ENCODE measurements around the gene FLNB.

FLNB gene

GRCh38 chr3:58141766-58142345 is 133.6 kb downstream of the FLNB start:
- no peak for DNase-seq (ENCODE audit: low spot score)

GRCh38 chr3:58143417-58144055 is 135.3 kb downstream of the FLNB start:
- no peak for DNase-seq (ENCODE audit: low spot score)

- no peak for DNase-seq (ENCODE audit: low spot score)
Observed at GRCh38 chr3:58144478-58145325, 136.5 kb downstream of the FLNB start.

- DNase-seq (ENCODE audit: low spot score) = no peak
Observed at GRCh38 chr3:58148049-58148448, 139.8 kb downstream of the FLNB start.

GRCh38 chr3:58150130-58150809 is 142.0 kb downstream of the FLNB start:
- no peak for DNase-seq (ENCODE audit: low spot score)

GRCh38 chr3:58150810-58151199 is 142.6 kb downstream of the FLNB start:
- no peak for DNase-seq (ENCODE audit: low spot score)

GRCh38 chr3:58151637-58152036 is 143.4 kb downstream of the FLNB start:
- no peak for DNase-seq (ENCODE audit: low spot score)

GRCh38 chr3:58152225-58153015 is 144.2 kb downstream of the FLNB start:
- no peak for DNase-seq (ENCODE audit: low spot score)

- no peak for DNase-seq (ENCODE audit: low spot score)
Observed at GRCh38 chr3:58153371-58153770, 145.1 kb downstream of the FLNB start.

- no peak for DNase-seq (ENCODE audit: low spot score)
Observed at GRCh38 chr3:58154626-58155449, 146.6 kb downstream of the FLNB start.

- DNase-seq (ENCODE audit: low spot score) = no peak
Observed at GRCh38 chr3:58155838-58156237, 147.6 kb downstream of the FLNB start.

GRCh38 chr3:58157700-58158099 is 149.5 kb downstream of the FLNB start:
- no peak for DNase-seq (ENCODE audit: low spot score)

GRCh38 chr3:58158442-58159153 is 150.4 kb downstream of the FLNB start:
- no peak for DNase-seq (ENCODE audit: low spot score)

GRCh38 chr3:58160399-58160798 is 152.2 kb downstream of the FLNB start:
- DNase-seq (ENCODE audit: low spot score) = no peak

- DNase-seq (ENCODE audit: low spot score) = peak; percentile 90
Observed at GRCh38 chr3:58161435-58162398, 153.5 kb downstream of the FLNB start.

GRCh38 chr3:58163234-58163633 is 155.0 kb downstream of the FLNB start:
- DNase-seq (ENCODE audit: low spot score) = no peak

- no peak for DNase-seq (ENCODE audit: low spot score)
Observed at GRCh38 chr3:58164199-58164879, 156.1 kb downstream of the FLNB start.

Measured in COLO829 (cell line).